Esophagus squamous epithelium (tissue), 5 donors: ENCODE results near the gene SLIT1. TPM values are rescaled to one million over a fixed set of nuclear protein-coding genes. Genes with fewer than 3 reads are reported as not detected.

Experiments used
- DNase-seq: peaks from one replicate; lab custom pipeline; 2025; lab: John Stamatoyannopoulos, UW
- H3K27ac ChIP-seq, 4 donors: fragments of 200-600 bp; sonication (generic); one replicate each; pipeline ENCODE4 v1.5.1; 2016 to 2019; ENCODE audit warnings: mild to moderate bottlenecking in 1 of 4
- H3K27me3 ChIP-seq, 4 donors: fragments of 200-600 bp; sonication (generic); 1 replicate in 3 of 4; 2 replicates in 1 of 4; pipeline versions ENCODE4 v1.5.1 to v1.6.0; 2017 to 2021; ENCODE audit warnings: antibody characterized with exemption in 1 of 4
- H3K36me3 ChIP-seq, 3 donors: fragments of 200-600 bp; sonication (generic); one replicate each; pipeline ENCODE4 v1.5.1; 2016 to 2019
- H3K4me1 ChIP-seq, 3 donors: fragments of 200-600 bp; sonication (generic); one replicate each; pipeline ENCODE4 v1.5.1; 2017 to 2019
- H3K4me3 ChIP-seq, 4 donors: fragments of 200-600 bp; sonication (generic); 1 replicate in 3 of 4; 2 replicates in 1 of 4; pipeline ENCODE4 v1.5.1; 2016 to 2019; ENCODE audit warnings: mild to moderate bottlenecking in 2 of 4, moderate library complexity in 1 of 4
- H3K9me3 ChIP-seq, 3 donors: fragments of 200-600 bp; sonication (generic); one replicate each; pipeline ENCODE4 v1.5.1; 2016 to 2019
- POLR2A ChIP-seq, 4 donors: fragments of 450-650 bp; IDR thresholded peaks; one replicate each; pipeline ENCODE4 v1.6.1; 2017; ENCODE audit warnings: antibody characterized with exemption in 4 of 4, mild to moderate bottlenecking in 4 of 4, moderate library complexity in 3 of 4
- WGBS, 2 donors: methylation state at CpG; one replicate each; pipeline ENCODE4 v1.1.5; 2018; 5-methylcytosine and 5-hydroxymethylcytosine counted together
- intact Hi-C: fragments of 100-400 bp; cut with DNase I; formaldehyde crosslinking; loops from one replicate; pipeline ENCODE4 v1.15.0; 2022
- total RNA-seq, 4 donors: library from RNA; depleted of rRNA; stranded (reverse); fragments of >200 nt; gene quantifications; one replicate each; pipeline ENCODE4 v1.1.0, GENCODE V29; 2016
- TF ChIP-seq, protein P1 (sequence below), 6 experiments: fragments of 450-650 bp in 4 of 6; fragments of 200-600 bp in 2 of 6; sonication (generic) in 2 of 6; IDR thresholded peaks; one replicate each; pipeline ENCODE4 v1.5.1; 2016 to 2019; ENCODE audit warnings: antibody characterized with exemption in 6 of 6, mild to moderate bottlenecking in 4 of 6, moderate library complexity in 4 of 6
- donor health status: DM: yes; HTN: yes; CAD: no.

SLIT1 gene
- total RNA-seq, 4 donors from 2014 or later, result not detected

DNA sequence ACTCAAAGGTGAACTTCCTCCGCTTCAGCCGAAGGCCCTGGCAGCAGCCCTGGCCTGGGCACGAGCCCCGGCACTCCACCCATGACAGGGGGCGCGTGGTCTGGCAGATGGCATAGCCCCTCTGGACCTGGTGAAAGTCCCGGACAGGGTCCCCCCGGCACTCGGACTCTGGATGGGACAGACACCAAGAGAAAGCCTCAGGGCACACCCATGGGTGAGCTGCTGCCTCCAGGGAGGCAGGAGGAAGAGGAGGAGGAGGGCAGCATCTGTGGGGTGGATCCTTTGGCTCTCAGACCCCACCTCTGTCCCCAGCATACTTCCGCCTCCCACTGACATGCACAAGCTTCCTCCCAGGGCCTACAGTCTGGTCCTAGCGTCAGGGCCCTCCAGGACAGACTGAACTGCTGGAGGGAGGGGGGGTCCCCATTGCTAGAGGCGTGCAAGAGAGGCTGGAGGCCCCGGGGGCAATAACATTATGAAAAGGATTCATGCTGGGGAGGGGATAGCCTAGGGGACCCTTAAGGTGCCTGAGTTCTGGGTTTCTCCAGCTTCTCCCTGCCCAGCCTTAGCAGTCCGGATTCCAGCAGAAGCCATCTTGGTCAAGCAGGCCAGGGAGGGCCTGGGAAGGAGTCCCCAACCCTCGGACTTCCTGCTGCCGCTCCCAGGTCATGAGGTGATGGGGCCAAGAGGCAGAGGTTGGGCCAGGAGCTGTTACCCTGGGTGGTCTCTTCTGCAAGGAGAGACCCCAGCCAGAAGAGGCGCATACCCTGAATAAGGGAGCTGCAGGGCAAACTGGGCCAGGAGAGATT lies 184.4 kb downstream of the SLIT1 start:
- Histone ChIP-seq H3K27me3 (no peaks in the 10 kb centered on the region), H3K36me3 (no peaks in the 10 kb centered on the region), H3K9me3 (peaks cover 0 to 2% (median 0%) of the 10 kb centered on the region in 3 donors), H3K4me3 (no peak overlapping the region), H3K4me1 (no peaks in the 10 kb centered on the region), H3K27ac (no peak overlapping the region)
- intact Hi-C loops, result no loop called here
- no peak for DNase-seq
- TF ChIP-seq, protein P1, sequence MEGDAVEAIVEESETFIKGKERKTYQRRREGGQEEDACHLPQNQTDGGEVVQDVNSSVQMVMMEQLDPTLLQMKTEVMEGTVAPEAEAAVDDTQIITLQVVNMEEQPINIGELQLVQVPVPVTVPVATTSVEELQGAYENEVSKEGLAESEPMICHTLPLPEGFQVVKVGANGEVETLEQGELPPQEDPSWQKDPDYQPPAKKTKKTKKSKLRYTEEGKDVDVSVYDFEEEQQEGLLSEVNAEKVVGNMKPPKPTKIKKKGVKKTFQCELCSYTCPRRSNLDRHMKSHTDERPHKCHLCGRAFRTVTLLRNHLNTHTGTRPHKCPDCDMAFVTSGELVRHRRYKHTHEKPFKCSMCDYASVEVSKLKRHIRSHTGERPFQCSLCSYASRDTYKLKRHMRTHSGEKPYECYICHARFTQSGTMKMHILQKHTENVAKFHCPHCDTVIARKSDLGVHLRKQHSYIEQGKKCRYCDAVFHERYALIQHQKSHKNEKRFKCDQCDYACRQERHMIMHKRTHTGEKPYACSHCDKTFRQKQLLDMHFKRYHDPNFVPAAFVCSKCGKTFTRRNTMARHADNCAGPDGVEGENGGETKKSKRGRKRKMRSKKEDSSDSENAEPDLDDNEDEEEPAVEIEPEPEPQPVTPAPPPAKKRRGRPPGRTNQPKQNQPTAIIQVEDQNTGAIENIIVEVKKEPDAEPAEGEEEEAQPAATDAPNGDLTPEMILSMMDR (IDR thresholded peaks at IDR 0.05), result no peak
- TF ChIP-seq POLR2A (IDR thresholded peaks at IDR 0.05), result no peak
- WGBS, 2 donors, result 100% methylated on average over 2 of the region's 17 CpGs; no CpG with 5 or more reads in 1 of the 2 donors

- Histone ChIP-seq H3K9me3 (no peaks in the 10 kb centered on the region), H3K4me3 (no peak overlapping the region), H3K27ac (no peak overlapping the region), H3K4me1 (no peaks in the 10 kb centered on the region), H3K27me3 (no peaks in the 10 kb centered on the region), H3K36me3 (no peaks in the 10 kb centered on the region)
- 76 to 89% methylated on average over 9 to 12 of the region's 25 CpGs for WGBS, 2 donors
- DNase-seq, result no peak
- intact Hi-C loops, result no loop called here
- TF ChIP-seq POLR2A (IDR thresholded peaks at IDR 0.05), result no peak
- TF ChIP-seq, protein P1 (IDR thresholded peaks at IDR 0.05), result no peak
Observed at GRCh38 chr10:97000487-97001182, 185.1 kb downstream of the SLIT1 start.

- Histone ChIP-seq H3K27me3 (no peaks in the 10 kb centered on the region), H3K27ac (no peak overlapping the region), H3K4me1 (no peaks in the 10 kb centered on the region), H3K36me3 (no peaks in the 10 kb centered on the region), H3K9me3 (no peaks in the 10 kb centered on the region), H3K4me3 (no peak overlapping the region)
- TF ChIP-seq, protein P1 (IDR thresholded peaks at IDR 0.05), result no peak
- TF ChIP-seq POLR2A (IDR thresholded peaks at IDR 0.05), result no peak
- intact Hi-C loops, result no loop called here
- no peak for DNase-seq
- 40 to 80% methylated on average over 1 to 2 of the region's 4 CpGs for WGBS, 2 donors
Observed at GRCh38 chr10:96999987-97000386, 185.8 kb downstream of the SLIT1 start.

DNA sequence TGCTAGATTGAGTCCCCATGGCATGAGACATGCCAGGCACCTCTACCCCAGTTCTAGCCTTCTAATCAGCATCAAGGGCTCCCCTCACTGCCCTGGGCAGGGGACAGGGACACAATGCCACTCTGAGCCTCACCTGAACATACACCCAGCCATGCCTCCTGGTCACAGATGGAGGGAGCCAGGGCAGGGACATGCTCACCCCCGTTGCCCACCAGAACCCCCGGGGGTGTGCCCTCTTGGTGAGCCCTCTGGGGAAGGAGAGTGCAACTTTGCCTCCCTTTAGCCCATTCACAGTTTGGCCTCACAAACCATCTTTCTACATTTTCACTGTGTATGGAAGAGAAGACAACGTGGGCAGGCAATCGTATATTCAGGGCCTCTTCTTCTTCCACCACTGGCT lies 186.4 kb downstream of the SLIT1 start:
- Histone ChIP-seq H3K4me1 (no peaks in the 10 kb centered on the region), H3K9me3 (no peaks in the 10 kb centered on the region), H3K4me3 (no peak overlapping the region), H3K27me3 (no peaks in the 10 kb centered on the region), H3K36me3 (no peaks in the 10 kb centered on the region), H3K27ac (no peak overlapping the region)
- no peak for DNase-seq
- TF ChIP-seq, protein P1 (IDR thresholded peaks at IDR 0.05), result no peak
- TF ChIP-seq POLR2A (IDR thresholded peaks at IDR 0.05), result no peak
- 89 to 90% methylated on average over 2 to 4 of the region's 4 CpGs for WGBS, 2 donors
- intact Hi-C loops, result no loop called here

GRCh38 chr10:96998329-96998888 lies 187.3 kb downstream of the SLIT1 start:
- DNase-seq, result no peak
- Histone ChIP-seq H3K4me3 (no peak overlapping the region), H3K36me3 (no peaks in the 10 kb centered on the region), H3K4me1 (no peaks in the 10 kb centered on the region), H3K27me3 (no peaks in the 10 kb centered on the region), H3K9me3 (no peaks in the 10 kb centered on the region), H3K27ac (no peak overlapping the region)
- intact Hi-C loops, result no loop called here
- WGBS, 2 donors, result 78 to 89% methylated on average over 9 to 10 of the region's 14 CpGs
- no peak for TF ChIP-seq POLR2A (IDR thresholded peaks at IDR 0.05)
- TF ChIP-seq, protein P1 (IDR thresholded peaks at IDR 0.05), result no peak
